Endothelial cell of umbilical vein (primary cell): ENCODE measurements around the gene NMRAL1. TPM values are rescaled to one million over a fixed set of nuclear protein-coding genes. Genes with fewer than 3 reads are reported as not detected.

Source experiments
- BruUV-seq: library from RNA; stranded (reverse); fragments of 400-500 nt; replicated peaks from 2 replicates; lab custom pipeline; 2021; lab: Mats Ljungman, UMichigan
- CTCF ChIA-PET: fragments of 300-600, 350-600 bp; sonication (Branson Sonifier 250); formaldehyde crosslinking; loops from one replicate; lab custom pipeline; 2021; ENCODE audit warnings: antibody characterized with exemption, inconsistent platforms; lab: Charles Lee
- POLR2A ChIA-PET: fragments of 300-600, 350-600 bp; sonication (Branson Sonifier 250); formaldehyde crosslinking; loops from one replicate; lab custom pipeline; 2021; ENCODE audit warnings: antibody characterized with exemption, inconsistent platforms; lab: Charles Lee
- DNase-seq: peaks from one replicate; pipeline ENCODE4 v3.0.0-alpha.2; 2011; ENCODE audit warnings: low read depth, low spot score
- FAIRE-seq: peaks from 2 replicates; lab custom pipeline; 2011; peaks lifted over from hg19 to GRCh38; lab: Jason Lieb, UNC
- H2AFZ ChIP-seq: 2 replicates; pipeline ENCODE4 v1.6.0; 2012; ENCODE audit warnings: low read depth, low read length, control low read depth, inconsistent platforms
- H3K27ac ChIP-seq: 2 replicates; pipeline ENCODE4 v1.5.1; 2011; ENCODE audit warnings: low read depth, mild to moderate bottlenecking, control low read depth, low read length, moderate library complexity; ENCODE audit not compliant: insufficient read depth
- H3K27me3 ChIP-seq, 2 experiments: 2 replicates each; pipeline versions ENCODE4 v1.6.0 to v1.6.1; 2011; ENCODE audit warnings: low read length in 2 of 2, mixed read lengths in 1 of 2; ENCODE audit not compliant: control insufficient read depth in 2 of 2, insufficient read depth in 2 of 2
- H3K36me3 ChIP-seq, 2 experiments: 2 replicates in 1 of 2; 3 replicates in 1 of 2; pipeline ENCODE4 v1.5.1; 2011; ENCODE audit warnings: low read length in 2 of 2, mild to moderate bottlenecking in 1 of 2, moderate library complexity in 1 of 2; ENCODE audit not compliant: control insufficient read depth in 2 of 2, insufficient read depth in 2 of 2; ENCODE audit errors: extremely low read depth in 1 of 2
- H3K4me1 ChIP-seq: 3 replicates; pipeline ENCODE4 v1.5.1; 2011; ENCODE audit warnings: mild to moderate bottlenecking, low read length; ENCODE audit not compliant: control insufficient read depth, insufficient read depth; ENCODE audit errors: extremely low read depth
- H3K4me2 ChIP-seq: 2 replicates; pipeline ENCODE4 v1.6.1; 2011; ENCODE audit warnings: low read length, control low read depth, mixed read lengths; ENCODE audit not compliant: insufficient read depth
- H3K4me3 ChIP-seq, 3 experiments: fragments of 200-600 bp in 1 of 3; sonication (generic), shearing (Covaris generic) in 1 of 3; replicated peaks in 1 of 3; 2 replicates each; pipeline ENCODE4 v1.5.1; 2011 to 2016; ENCODE audit warnings: control low read depth in 3 of 3, low read length in 3 of 3, mild to moderate bottlenecking in 2 of 3, inconsistent platforms in 1 of 3, low read depth in 1 of 3, moderate library complexity in 1 of 3; ENCODE audit not compliant: insufficient read depth in 1 of 3
- H3K79me2 ChIP-seq: 2 replicates; pipeline ENCODE4 v1.6.0; 2012; ENCODE audit warnings: low read length, inconsistent platforms; ENCODE audit not compliant: control insufficient read depth, insufficient read depth
- H3K9ac ChIP-seq: replicated peaks from 2 replicates; pipeline ENCODE3; 2011; ENCODE audit warnings: low read length, control low read depth; ENCODE audit not compliant: insufficient read depth; ENCODE audit errors: extremely low read depth
- H3K9me1 ChIP-seq: replicated peaks from 3 replicates; pipeline ENCODE4 v1.6.0; 2011; ENCODE audit warnings: mild to moderate bottlenecking, low read length; ENCODE audit not compliant: control insufficient read depth, insufficient read depth; ENCODE audit errors: extremely low read depth
- H3K9me3 ChIP-seq: replicated peaks from 2 replicates; pipeline ENCODE4 v1.5.1; 2012; ENCODE audit warnings: low read length, inconsistent platforms; ENCODE audit not compliant: control insufficient read depth, insufficient read depth
- H4K20me1 ChIP-seq: replicated peaks from 2 replicates; pipeline ENCODE3; 2011; ENCODE audit warnings: mild to moderate bottlenecking, low read length; ENCODE audit not compliant: control insufficient read depth, insufficient read depth; ENCODE audit errors: extremely low read depth
- EZH2 ChIP-seq: IDR thresholded peaks from 2 replicates; pipeline ENCODE4 v1.6.1; 2012; ENCODE audit warnings: borderline replicate concordance, low read depth, mild to moderate bottlenecking, moderate library complexity, low read length, inconsistent platforms; ENCODE audit not compliant: severe bottlenecking
- FOS ChIP-seq: IDR thresholded peaks from 2 replicates; pipeline ENCODE4 v1.6.1; 2011; ENCODE audit warnings: mild to moderate bottlenecking, low read length, moderate library complexity, borderline replicate concordance; ENCODE audit not compliant: insufficient read depth
- GATA2 ChIP-seq: IDR thresholded peaks from 2 replicates; pipeline ENCODE4 v1.7.0; 2011; ENCODE audit warnings: low read depth, mild to moderate bottlenecking, moderate library complexity, mixed read lengths, low read length; ENCODE audit not compliant: insufficient read length, insufficient read depth
- JUN ChIP-seq: IDR thresholded peaks from 2 replicates; pipeline ENCODE4 v1.6.1; 2011; ENCODE audit warnings: borderline replicate concordance, low read depth; ENCODE audit not compliant: insufficient read length, insufficient read depth
- MYC ChIP-seq: IDR thresholded peaks from one replicate; pipeline ENCODE4 v1.6.1; 2011; ENCODE audit warnings: mild to moderate bottlenecking, low read depth, low read length
- POLR2A ChIP-seq: IDR thresholded peaks from 2 replicates; pipeline ENCODE4 v1.6.1; 2012; ENCODE audit warnings: low read depth, mild to moderate bottlenecking, control low read depth, low read length
- POLR2AphosphoS5 ChIP-seq: IDR thresholded peaks from 2 replicates; pipeline ENCODE4 v1.6.1; 2012; ENCODE audit warnings: low read depth, mild to moderate bottlenecking, control low read depth, low read length, moderate library complexity; ENCODE audit not compliant: insufficient read depth
- dilution Hi-C: fragments of 300-500 bp; cut with MboI; formaldehyde crosslinking; loops from one replicate; pipeline ENCODE4 v1.15.0; 2019; ENCODE audit warnings: low sequenced_read_pairs; ENCODE audit not compliant: extremely low pct_ligation_motif_present
- intact Hi-C: fragments of 100-400 bp; cut with micrococcal nuclease; formaldehyde crosslinking; loops from one replicate; pipeline ENCODE4 v1.10.0; 2022
- polyA plus RNA-seq, 4 experiments: library from polyadenylated mRNA; depleted of rRNA in 3 of 4; stranded (reverse) in 3 of 4; unstranded in 1 of 4; fragments of >200 nt; gene quantifications; 2 replicates each; pipeline versions ENCODE4 v1.2.1 to v1.2.3, GENCODE V29; 2011 to 2012; ENCODE audit warnings: missing spikeins in 1 of 4
- total RNA-seq: library from RNA; stranded (reverse); gene quantifications from 2 replicates; pipeline ENCODE4 v1.2.3, GENCODE V29; 2021
- TF ChIP-seq, protein P1 (sequence below): IDR thresholded peaks from 2 replicates; pipeline ENCODE4 v1.6.1; 2011; ENCODE audit not compliant: insufficient read depth, insufficient read length
- TF ChIP-seq, protein P2 (sequence below), 2 donors: IDR thresholded peaks; 1 replicate in 1 of 2; 2 replicates in 1 of 2; pipeline ENCODE4 v1.5.1; 2011; ENCODE audit warnings: low read length in 2 of 2, mild to moderate bottlenecking in 2 of 2, moderate library complexity in 2 of 2, control low read depth in 1 of 2, inconsistent platforms in 1 of 2, low read depth in 1 of 2; ENCODE audit not compliant: insufficient read depth in 1 of 2; ENCODE audit errors: extremely low read depth in 1 of 2

Gene NMRAL1
- total and polyA plus RNA-seq, 2 donors (not counting 3 experiments of a cell fraction or from before 2014, with no cell fraction given): 48.0 to 84.4 TPM

DNA sequence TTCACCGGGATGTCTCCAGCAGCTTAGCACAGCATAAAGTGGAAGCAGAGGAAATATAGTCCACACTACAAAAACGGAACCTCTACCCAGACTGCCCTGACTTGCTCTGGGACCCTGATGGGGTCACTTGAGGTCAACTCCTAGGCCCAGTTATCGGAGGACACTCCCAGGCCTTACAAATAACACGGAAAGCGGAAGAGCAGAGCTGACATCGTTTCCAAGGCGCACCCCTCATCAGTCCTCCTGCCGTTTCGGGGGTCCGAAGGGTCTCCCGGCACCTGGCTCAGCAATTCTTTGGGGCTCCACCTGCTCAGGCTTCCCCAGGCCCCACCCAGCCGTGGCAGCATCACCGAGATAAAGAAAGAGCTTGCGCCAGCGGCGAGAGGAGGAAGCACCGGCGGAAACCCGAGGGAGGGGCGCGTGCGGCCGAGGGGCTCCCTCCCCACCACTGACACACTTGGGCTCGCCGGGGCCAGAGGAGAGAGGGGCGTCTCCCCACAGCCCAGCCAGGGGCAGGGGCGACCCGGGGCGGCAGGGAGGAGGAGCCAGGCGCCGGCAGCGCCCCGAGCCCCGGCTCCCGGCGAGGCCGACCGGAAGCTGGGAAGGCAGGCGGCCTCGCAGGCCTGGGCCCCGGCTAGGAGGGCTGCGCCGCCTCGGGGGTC, 58.8 kb downstream of the NMRAL1 start:
- FAIRE-seq: no peak
- H3K4me2 ChIP-seq: peak overlapping the region; percentile 68
- intact Hi-C loops: loop anchor here (1.0 kb wide), 1 partner anchor 7 kb away; no protein-coding TSS in a partner anchor
- peak overlapping the region; percentile 55 to 94 (median 71) for H3K4me3 ChIP-seq
- dilution Hi-C loops: no loop called here
- peak; percentile 43 for DNase-seq
- TSS peak; percentile 58 for BruUV-seq
- peaks cover 0 to 10% of the 10 kb centered on the region in 2 experiments for H3K36me3 ChIP-seq
- no peaks in the 10 kb centered on the region for H3K9me1 ChIP-seq
- peak overlapping the region; percentile 78 for H3K9ac ChIP-seq
- ChIA-PET POLR2A (no interaction called here), CTCF (interaction anchor here (1.1 to 8.4 kb wide), 6 partner anchors 12 to 143 kb away, joined by 3 to 79 read pairs (median 4); partner anchors contain the start of gene TFAP4)
- no peaks in the 10 kb centered on the region for H3K27me3 ChIP-seq
- H4K20me1 ChIP-seq: no peaks in the 10 kb centered on the region
- H3K79me2 ChIP-seq: peaks cover 36% of the 10 kb centered on the region
- peak overlapping the region; percentile 57 for H3K27ac ChIP-seq
- H2AFZ ChIP-seq: peak overlapping the region; percentile 74
- no peaks in the 10 kb centered on the region for H3K9me3 ChIP-seq
- peaks cover 11% of the 10 kb centered on the region for H3K4me1 ChIP-seq
- TF ChIP-seq POLR2AphosphoS5 (peak; percentile 13), MYC (no peak)

DNA sequence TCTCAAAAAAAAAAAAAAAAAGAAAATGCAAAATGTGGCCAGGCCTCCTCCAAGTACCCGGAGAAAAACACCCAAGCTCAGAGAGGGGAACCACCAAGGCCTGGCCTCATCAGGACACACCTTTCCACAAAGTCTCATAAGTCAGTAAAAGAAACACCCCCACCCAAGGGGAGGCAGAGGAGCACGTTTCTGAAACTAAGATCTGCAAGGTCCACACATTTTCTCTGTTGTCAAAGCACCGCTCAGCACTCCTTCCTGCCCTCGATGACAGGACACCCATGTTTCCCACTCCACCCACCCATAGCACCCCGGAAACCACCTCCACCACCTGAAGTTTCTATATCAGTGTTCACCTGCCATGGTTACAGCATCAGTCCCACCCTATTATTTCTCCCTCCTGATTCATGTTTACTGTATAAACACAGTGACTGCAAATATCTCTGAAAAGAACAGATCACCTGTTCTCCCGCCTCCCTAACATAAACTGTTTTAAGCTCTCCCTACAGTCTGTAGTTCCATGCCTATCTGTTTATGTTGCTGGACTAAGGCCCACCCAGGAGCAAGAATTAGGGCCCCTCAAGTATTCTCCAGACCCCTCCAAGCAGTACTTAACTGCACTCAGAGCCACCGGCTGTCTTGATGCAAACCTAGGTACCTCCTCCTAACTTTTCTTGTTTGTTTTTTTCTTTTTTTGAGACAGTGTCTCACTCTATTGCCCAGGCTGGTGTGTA, 60.1 kb downstream of the NMRAL1 start:
- intact Hi-C loops: no loop called here
- peak overlapping the region; percentile 68 for H3K4me2 ChIP-seq
- H3K9ac ChIP-seq: no peak overlapping the region
- peaks cover 14% of the 10 kb centered on the region for H3K4me1 ChIP-seq
- peaks cover 0 to 10% of the 10 kb centered on the region in 2 experiments for H3K36me3 ChIP-seq
- dilution Hi-C loops: no loop called here
- TF ChIP-seq, protein P1, sequence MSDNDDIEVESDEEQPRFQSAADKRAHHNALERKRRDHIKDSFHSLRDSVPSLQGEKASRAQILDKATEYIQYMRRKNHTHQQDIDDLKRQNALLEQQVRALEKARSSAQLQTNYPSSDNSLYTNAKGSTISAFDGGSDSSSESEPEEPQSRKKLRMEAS: no peak
- no peak for TF ChIP-seq EZH2
- TF ChIP-seq, protein P2, sequence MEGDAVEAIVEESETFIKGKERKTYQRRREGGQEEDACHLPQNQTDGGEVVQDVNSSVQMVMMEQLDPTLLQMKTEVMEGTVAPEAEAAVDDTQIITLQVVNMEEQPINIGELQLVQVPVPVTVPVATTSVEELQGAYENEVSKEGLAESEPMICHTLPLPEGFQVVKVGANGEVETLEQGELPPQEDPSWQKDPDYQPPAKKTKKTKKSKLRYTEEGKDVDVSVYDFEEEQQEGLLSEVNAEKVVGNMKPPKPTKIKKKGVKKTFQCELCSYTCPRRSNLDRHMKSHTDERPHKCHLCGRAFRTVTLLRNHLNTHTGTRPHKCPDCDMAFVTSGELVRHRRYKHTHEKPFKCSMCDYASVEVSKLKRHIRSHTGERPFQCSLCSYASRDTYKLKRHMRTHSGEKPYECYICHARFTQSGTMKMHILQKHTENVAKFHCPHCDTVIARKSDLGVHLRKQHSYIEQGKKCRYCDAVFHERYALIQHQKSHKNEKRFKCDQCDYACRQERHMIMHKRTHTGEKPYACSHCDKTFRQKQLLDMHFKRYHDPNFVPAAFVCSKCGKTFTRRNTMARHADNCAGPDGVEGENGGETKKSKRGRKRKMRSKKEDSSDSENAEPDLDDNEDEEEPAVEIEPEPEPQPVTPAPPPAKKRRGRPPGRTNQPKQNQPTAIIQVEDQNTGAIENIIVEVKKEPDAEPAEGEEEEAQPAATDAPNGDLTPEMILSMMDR (IDR thresholded peaks at IDR 0.05; ENCODE audit: extremely low read depth in 1 of 2, insufficient read depth in 1 of 2, low read depth in 1 of 2, low read length in 2 of 2): no peak
- no peak for TF ChIP-seq GATA2
- TF ChIP-seq FOS: no peak
- TF ChIP-seq POLR2A: no peak
- TF ChIP-seq JUN: no peak
- no peak for TF ChIP-seq POLR2AphosphoS5
- TF ChIP-seq MYC: no peak
- no peak overlapping the region for H3K4me3 ChIP-seq
- DNase-seq: no peak
- CTCF ChIA-PET: interaction anchor here (8.4 kb wide), 1 partner anchor 10 kb away, joined by 79 read pairs; no protein-coding TSS in a partner anchor
- POLR2A ChIA-PET: no interaction called here
- H3K9me3 ChIP-seq: no peaks in the 10 kb centered on the region
- no peak overlapping the region for H2AFZ ChIP-seq
- no TSS peak for BruUV-seq
- no peaks in the 10 kb centered on the region for H3K9me1 ChIP-seq
- no peaks in the 10 kb centered on the region for H3K27me3 ChIP-seq
- H3K27ac ChIP-seq: no peak overlapping the region
- H4K20me1 ChIP-seq: no peaks in the 10 kb centered on the region
- no peak for FAIRE-seq
- peaks cover 42% of the 10 kb centered on the region for H3K79me2 ChIP-seq
